SK-N-SH (cell line): ENCODE measurements around the gene MYBBP1A. TPM values are rescaled to one million over a fixed set of nuclear protein-coding genes. Genes with fewer than 3 reads are reported as not detected.

Experiments used
- CTCF ChIA-PET: fragments of 300-600, 350-600 bp; formaldehyde crosslinking; extraction: SDS; loops from one replicate; lab custom pipeline; 2021; lab: Yijun Ruan, JAX
- POLR2A ChIA-PET: fragments of 350-600 bp; sonication (Branson Sonifier 250); formaldehyde crosslinking; extraction: SDS; loops from one replicate; lab custom pipeline; 2020; ENCODE audit warnings: antibody characterized with exemption, inconsistent platforms; lab: Yijun Ruan, JAX
- DNase-seq: peaks from one replicate; pipeline ENCODE4 v3.0.0; 2012
- H2AFZ ChIP-seq: fragments of 200-600 bp; sonication (generic); 2 replicates; pipeline ENCODE4 v1.8.1; 2016; ENCODE audit warnings: antibody characterized with exemption, mild to moderate bottlenecking, low read depth
- H3F3A ChIP-seq: fragments of 200-600 bp; sonication (generic); replicated peaks from 2 replicates; pipeline ENCODE3; 2016; ENCODE audit warnings: antibody characterized with exemption, mild to moderate bottlenecking; ENCODE audit not compliant: insufficient read depth
- H3K27ac ChIP-seq, 2 experiments: fragments of 200-500 bp in 1 of 2; fragments of 200-600 bp in 1 of 2; sonication (Bioruptor generic) in 1 of 2; sonication (generic), shearing (Covaris generic) in 1 of 2; 2 replicates each; pipeline versions ENCODE4 v1.5.1 to v1.6.1; 2014 to 2016; ENCODE audit warnings: low read depth in 2 of 2, inconsistent platforms in 1 of 2, low read length in 1 of 2, mild to moderate bottlenecking in 1 of 2, mixed read lengths in 1 of 2
- H3K27me3 ChIP-seq: fragments of 200-600 bp; sonication (generic), shearing (Covaris generic); 2 replicates; pipeline ENCODE4 v1.6.1; 2016; ENCODE audit warnings: mixed run types; ENCODE audit not compliant: insufficient read depth
- H3K36me3 ChIP-seq, 2 experiments: fragments of 200-500 bp in 1 of 2; fragments of 200-600 bp in 1 of 2; sonication (Bioruptor generic) in 1 of 2; sonication (generic) in 1 of 2; replicated peaks in 1 of 2; 2 replicates each; pipeline versions ENCODE3 to v1.5.1; 2014 to 2016; ENCODE audit warnings: low read length in 1 of 2, mild to moderate bottlenecking in 1 of 2; ENCODE audit not compliant: insufficient read depth in 2 of 2, control insufficient read depth in 1 of 2
- H3K4me1 ChIP-seq, 2 experiments: fragments of 200-500 bp in 1 of 2; fragments of 200-600 bp in 1 of 2; sonication (Bioruptor generic) in 1 of 2; sonication (generic), shearing (Covaris generic) in 1 of 2; 2 replicates each; pipeline versions ENCODE4 v1.5.1 to v1.6.1; 2014 to 2016; ENCODE audit warnings: low read depth in 1 of 2, low read length in 1 of 2, mixed run types in 1 of 2; ENCODE audit not compliant: insufficient read depth in 2 of 2, control insufficient read depth in 1 of 2
- H3K4me2 ChIP-seq: fragments of 200-600 bp; sonication (generic), shearing (Covaris generic); 2 replicates; pipeline ENCODE4 v1.6.1; 2017; ENCODE audit warnings: mixed run types
- H3K4me3 ChIP-seq, 2 experiments: fragments of 200-500 bp in 1 of 2; fragments of 200-600 bp in 1 of 2; sonication (Bioruptor generic) in 1 of 2; sonication (generic), shearing (Covaris generic) in 1 of 2; 2 replicates each; pipeline versions ENCODE4 v1.5.1 to v1.8.1; 2014 to 2016; ENCODE audit warnings: low read depth in 2 of 2, inconsistent platforms in 1 of 2, low read length in 1 of 2, mild to moderate bottlenecking in 1 of 2, mixed read lengths in 1 of 2, moderate library complexity in 1 of 2
- H3K79me2 ChIP-seq: fragments of 200-600 bp; sonication (generic); 2 replicates; pipeline ENCODE4 v1.8.1; 2017; ENCODE audit warnings: mild to moderate bottlenecking; ENCODE audit not compliant: insufficient read depth
- H3K9ac ChIP-seq: fragments of 200-600 bp; sonication (generic); 2 replicates; pipeline ENCODE4 v1.6.1; 2017; ENCODE audit warnings: mixed run types
- H3K9me2 ChIP-seq: fragments of 200-600 bp; sonication (generic); 2 replicates; pipeline ENCODE4 v1.6.1; 2017; ENCODE audit warnings: mixed run types
- H3K9me3 ChIP-seq: fragments of 200-600 bp; sonication (generic); 2 replicates; pipeline ENCODE4 v1.6.1; 2017; ENCODE audit warnings: mixed run types, mild to moderate bottlenecking, moderate library complexity
- H4K20me1 ChIP-seq: fragments of 200-600 bp; sonication (generic); 2 replicates; pipeline ENCODE4 v1.6.1; 2017; ENCODE audit warnings: mild to moderate bottlenecking, mixed run types; ENCODE audit not compliant: insufficient read depth
- CHD2 ChIP-seq: fragments of 150-350 bp; IDR thresholded peaks from 2 replicates; pipeline ENCODE4 v1.6.1; 2018; ENCODE audit warnings: low read length; ENCODE audit not compliant: partially characterized antibody
- FOSL2 ChIP-seq: IDR thresholded peaks from 2 replicates; pipeline ENCODE4 v1.4.0; 2012; ENCODE audit warnings: low read depth, mild to moderate bottlenecking, moderate library complexity, borderline replicate concordance
- FOXM1 ChIP-seq: IDR thresholded peaks from 2 replicates; pipeline ENCODE4 v1.4.0; 2012; ENCODE audit warnings: low read depth, mild to moderate bottlenecking
- IRF3 ChIP-seq: fragments of 150-350 bp; IDR thresholded peaks from 2 replicates; pipeline ENCODE4 v1.6.1; 2016; ENCODE audit warnings: mild to moderate bottlenecking, low read depth, low read length
- NFIC ChIP-seq: IDR thresholded peaks from 2 replicates; pipeline ENCODE4 v1.4.0; 2012; ENCODE audit warnings: borderline replicate concordance
- NRF1 ChIP-seq: IDR thresholded peaks from 2 replicates; pipeline ENCODE4 v1.6.1; 2012; ENCODE audit warnings: low read depth, mild to moderate bottlenecking, low read length
- PBX3 ChIP-seq: IDR thresholded peaks from 2 replicates; pipeline ENCODE4; 2012
- RAD21 ChIP-seq: IDR thresholded peaks from 2 replicates; pipeline ENCODE4 v1.6.1; 2012; ENCODE audit warnings: mild to moderate bottlenecking, low read length
- SIN3A ChIP-seq: IDR thresholded peaks from 2 replicates; pipeline ENCODE4 v1.6.1; 2012; ENCODE audit warnings: low read depth, mild to moderate bottlenecking, low read length, moderate library complexity, borderline replicate concordance
- SMC3 ChIP-seq: IDR thresholded peaks from 2 replicates; pipeline ENCODE4 v1.6.1; 2012; ENCODE audit warnings: low read depth, low read length, improper control_type of control experiment
- TAF1 ChIP-seq: IDR thresholded peaks from 2 replicates; pipeline ENCODE4 v1.6.1; 2012; ENCODE audit warnings: low read depth, mild to moderate bottlenecking, low read length, moderate library complexity, borderline replicate concordance
- YY1 ChIP-seq: IDR thresholded peaks from 2 replicates; pipeline ENCODE4 v1.4.0; 2012; ENCODE audit warnings: low read depth, mild to moderate bottlenecking
- WGBS: methylation state at CpG from one replicate; pipeline ENCODE4 v1.1.6; 2017; ENCODE audit warnings: low lambda C conversion rate; 5-methylcytosine and 5-hydroxymethylcytosine counted together
- polyA plus RNA-seq, 3 experiments: library from polyadenylated mRNA; depleted of rRNA; stranded (reverse); fragments of >200 nt; gene quantifications; 2 replicates each; pipeline ENCODE4 v1.2.3, GENCODE V29; 2012
- TF ChIP-seq, protein P1 (sequence below): IDR thresholded peaks from 2 replicates; pipeline ENCODE4 v1.4.0; 2012; ENCODE audit warnings: low read depth, borderline replicate concordance

The MYBBP1A gene
- polyA plus RNA-seq, 1 of the 3 experiments (the other 2 are of a cell fraction) = 93.0 TPM

DNA sequence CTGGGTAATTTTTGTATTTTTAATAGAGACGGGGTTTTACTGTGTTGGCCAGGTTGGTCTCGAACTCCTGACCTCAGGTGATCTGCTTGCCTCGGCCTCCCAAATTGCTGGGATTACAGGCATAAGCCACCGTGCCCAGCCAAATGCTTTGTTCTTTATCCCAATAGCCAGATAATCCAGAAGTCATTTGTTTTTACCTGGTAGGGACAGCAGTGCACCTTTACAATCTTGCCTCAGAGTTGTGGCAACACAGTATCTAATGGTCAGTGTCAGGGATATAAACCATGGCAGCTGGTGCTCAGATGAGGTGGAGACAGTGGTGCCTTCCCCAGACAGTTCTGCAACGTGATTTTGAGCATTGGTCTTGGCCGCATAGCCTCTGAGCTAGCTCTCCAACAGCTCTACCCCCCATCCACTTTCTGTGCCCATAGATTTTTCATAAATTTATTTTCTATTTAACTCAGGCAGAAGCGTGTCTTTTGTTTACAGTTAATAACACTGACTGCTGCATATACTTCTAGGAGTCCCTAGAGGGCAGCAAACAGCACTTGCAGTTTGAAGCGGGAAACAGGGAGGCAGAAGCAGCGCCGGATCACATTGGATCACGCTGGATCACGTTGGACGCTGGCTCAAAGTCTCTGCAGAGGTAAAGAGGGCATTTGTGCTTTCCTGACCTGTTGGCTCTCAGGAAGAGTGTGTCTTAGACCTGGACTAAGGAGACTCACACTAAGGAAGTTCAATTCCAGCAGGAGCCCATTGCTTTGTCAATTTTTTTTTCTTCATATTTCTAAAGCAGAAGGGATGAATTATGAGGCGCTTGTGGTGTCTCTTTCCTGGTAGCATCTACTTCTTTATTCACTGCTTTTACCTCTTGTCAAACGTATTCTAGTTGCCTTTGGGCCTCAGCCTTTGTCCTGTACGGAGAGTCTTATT lies 10.3 kb upstream of the MYBBP1A start (continued):
- peak; percentile 60; the same call in 1 of the 2 replicates for TF ChIP-seq SIN3A
- TF ChIP-seq SMC3 = peak; percentile 61
- TF ChIP-seq FOXM1 = no peak
- TF ChIP-seq YY1 = no peak
- TF ChIP-seq TAF1 = peak; percentile 35; the same call in 1 of the 2 replicates
- TF ChIP-seq PBX3 = 0 out of 2 replicates have a peak, but pooled peaks have one; percentile 5
- peak; percentile 69 for TF ChIP-seq RAD21
- no peak for TF ChIP-seq NRF1
- peak; percentile 69 for TF ChIP-seq CHD2

GRCh38 chr17:4562015-4562969 lies 7.1 kb upstream of the MYBBP1A start:
- no peak overlapping the region for H3K9ac ChIP-seq
- TF ChIP-seq FOSL2 (no peak), NFIC (no peak), CHD2 (no peak), RAD21 (no peak), PBX3 (no peak), IRF3 (no peak)
- TF ChIP-seq, protein P1, sequence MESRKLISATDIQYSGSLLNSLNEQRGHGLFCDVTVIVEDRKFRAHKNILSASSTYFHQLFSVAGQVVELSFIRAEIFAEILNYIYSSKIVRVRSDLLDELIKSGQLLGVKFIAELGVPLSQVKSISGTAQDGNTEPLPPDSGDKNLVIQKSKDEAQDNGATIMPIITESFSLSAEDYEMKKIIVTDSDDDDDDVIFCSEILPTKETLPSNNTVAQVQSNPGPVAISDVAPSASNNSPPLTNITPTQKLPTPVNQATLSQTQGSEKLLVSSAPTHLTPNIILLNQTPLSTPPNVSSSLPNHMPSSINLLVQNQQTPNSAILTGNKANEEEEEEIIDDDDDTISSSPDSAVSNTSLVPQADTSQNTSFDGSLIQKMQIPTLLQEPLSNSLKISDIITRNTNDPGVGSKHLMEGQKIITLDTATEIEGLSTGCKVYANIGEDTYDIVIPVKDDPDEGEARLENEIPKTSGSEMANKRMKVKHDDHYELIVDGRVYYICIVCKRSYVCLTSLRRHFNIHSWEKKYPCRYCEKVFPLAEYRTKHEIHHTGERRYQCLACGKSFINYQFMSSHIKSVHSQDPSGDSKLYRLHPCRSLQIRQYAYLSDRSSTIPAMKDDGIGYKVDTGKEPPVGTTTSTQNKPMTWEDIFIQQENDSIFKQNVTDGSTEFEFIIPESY = no peak
- WGBS = 66% methylated on average over 8 of the region's 8 CpGs
- no peaks in the 10 kb centered on the region for H3K27me3 ChIP-seq
- H3K4me1 ChIP-seq = no peaks in the 10 kb centered on the region
- CTCF ChIA-PET = interaction anchor here (0.7 to 3.4 kb wide), 3 partner anchors 8 to 142 kb away, joined by 3 to 18 read pairs (median 7); no protein-coding TSS in a partner anchor
- no peaks in the 10 kb centered on the region for H3K36me3 ChIP-seq
- H3K4me3 ChIP-seq = no peak overlapping the region
- no peak overlapping the region for H3K27ac ChIP-seq
- no peaks in the 10 kb centered on the region for H4K20me1 ChIP-seq
- no peak overlapping the region; the same call in 1 of the 2 replicates for H2AFZ ChIP-seq
- H3K9me3 ChIP-seq = no peaks in the 10 kb centered on the region
- no peaks in the 10 kb centered on the region for H3F3A ChIP-seq
- H3K9me2 ChIP-seq = no peaks in the 10 kb centered on the region
- peak overlapping the region; percentile 34; the same call in 1 of the 2 replicates for H3K4me2 ChIP-seq
- no peaks in the 10 kb centered on the region for H3K79me2 ChIP-seq
- no peak for DNase-seq
- POLR2A ChIA-PET = no interaction called here
